ENCODE results near the gene CX3CR1.

Gene CX3CR1

DNA sequence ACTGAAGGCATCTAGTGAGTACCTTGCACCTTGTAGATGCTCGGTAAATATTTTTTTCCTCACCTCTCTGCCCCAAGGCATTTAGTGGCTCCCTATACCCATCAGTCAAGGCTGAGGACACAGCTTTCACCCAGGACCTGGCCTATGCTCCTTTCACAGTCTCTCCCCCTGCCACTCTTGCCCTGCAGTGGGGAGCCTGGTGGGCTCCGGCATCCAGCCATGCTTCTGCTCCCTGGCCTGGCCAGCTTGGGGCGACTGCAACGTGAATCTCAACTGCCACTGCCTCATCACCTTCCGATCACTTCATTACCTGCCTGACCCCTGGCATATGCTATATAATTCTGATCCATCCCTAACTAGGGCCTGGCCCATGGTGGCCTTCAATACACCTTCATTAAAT is 735 bp upstream of the CX3CR1 start:
- no peak for TF ChIP-seq POLR2AphosphoS5 (IDR thresholded peaks at IDR 0.05; ENCODE audit: low read depth, low read length)
- TF ChIP-seq FOXP2 (optimal IDR thresholded peaks at IDR 0.05; ENCODE audit: borderline replicate concordance, extremely low read depth, extremely low read length, insufficient read depth), result no peak
- TF ChIP-seq TAF1 (IDR thresholded peaks at IDR 0.05; ENCODE audit: borderline replicate concordance, insufficient read depth, low read length), result no peak

DNA sequence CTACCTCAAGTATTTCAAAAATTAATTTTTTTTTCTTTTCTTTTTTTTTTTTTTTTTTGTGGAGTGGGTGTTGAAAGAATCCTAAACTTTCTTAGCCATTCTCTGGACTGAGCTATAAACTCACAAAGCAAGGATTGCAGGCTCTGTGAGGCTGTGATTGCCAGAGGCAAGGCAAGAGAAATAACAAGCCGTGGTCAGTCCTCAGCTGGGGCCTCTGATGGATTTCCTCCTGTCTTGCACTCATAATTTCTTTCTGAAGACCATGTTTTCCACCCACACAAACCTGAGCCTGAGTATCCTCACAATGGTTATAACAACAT is 1.3 kb downstream of the CX3CR1 start:
- TF ChIP-seq TAF1 (IDR thresholded peaks at IDR 0.05; ENCODE audit: borderline replicate concordance, insufficient read depth, low read length) (no peak), POLR2AphosphoS5 (IDR thresholded peaks at IDR 0.05; ENCODE audit: low read depth, low read length) (no peak), FOXP2 (optimal IDR thresholded peaks at IDR 0.05; ENCODE audit: borderline replicate concordance, extremely low read depth, extremely low read length, insufficient read depth) (no peak), SIN3A (IDR thresholded peaks at IDR 0.05; ENCODE audit: borderline replicate concordance, insufficient read depth, low read length) (no peak)
- TF ChIP-seq, protein P1, sequence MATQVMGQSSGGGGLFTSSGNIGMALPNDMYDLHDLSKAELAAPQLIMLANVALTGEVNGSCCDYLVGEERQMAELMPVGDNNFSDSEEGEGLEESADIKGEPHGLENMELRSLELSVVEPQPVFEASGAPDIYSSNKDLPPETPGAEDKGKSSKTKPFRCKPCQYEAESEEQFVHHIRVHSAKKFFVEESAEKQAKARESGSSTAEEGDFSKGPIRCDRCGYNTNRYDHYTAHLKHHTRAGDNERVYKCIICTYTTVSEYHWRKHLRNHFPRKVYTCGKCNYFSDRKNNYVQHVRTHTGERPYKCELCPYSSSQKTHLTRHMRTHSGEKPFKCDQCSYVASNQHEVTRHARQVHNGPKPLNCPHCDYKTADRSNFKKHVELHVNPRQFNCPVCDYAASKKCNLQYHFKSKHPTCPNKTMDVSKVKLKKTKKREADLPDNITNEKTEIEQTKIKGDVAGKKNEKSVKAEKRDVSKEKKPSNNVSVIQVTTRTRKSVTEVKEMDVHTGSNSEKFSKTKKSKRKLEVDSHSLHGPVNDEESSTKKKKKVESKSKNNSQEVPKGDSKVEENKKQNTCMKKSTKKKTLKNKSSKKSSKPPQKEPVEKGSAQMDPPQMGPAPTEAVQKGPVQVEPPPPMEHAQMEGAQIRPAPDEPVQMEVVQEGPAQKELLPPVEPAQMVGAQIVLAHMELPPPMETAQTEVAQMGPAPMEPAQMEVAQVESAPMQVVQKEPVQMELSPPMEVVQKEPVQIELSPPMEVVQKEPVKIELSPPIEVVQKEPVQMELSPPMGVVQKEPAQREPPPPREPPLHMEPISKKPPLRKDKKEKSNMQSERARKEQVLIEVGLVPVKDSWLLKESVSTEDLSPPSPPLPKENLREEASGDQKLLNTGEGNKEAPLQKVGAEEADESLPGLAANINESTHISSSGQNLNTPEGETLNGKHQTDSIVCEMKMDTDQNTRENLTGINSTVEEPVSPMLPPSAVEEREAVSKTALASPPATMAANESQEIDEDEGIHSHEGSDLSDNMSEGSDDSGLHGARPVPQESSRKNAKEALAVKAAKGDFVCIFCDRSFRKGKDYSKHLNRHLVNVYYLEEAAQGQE (IDR thresholded peaks at IDR 0.05; ENCODE audit: insufficient read depth in 1 of 2, low read depth in 2 of 2, low read length in 2 of 2), result no peak

DNA sequence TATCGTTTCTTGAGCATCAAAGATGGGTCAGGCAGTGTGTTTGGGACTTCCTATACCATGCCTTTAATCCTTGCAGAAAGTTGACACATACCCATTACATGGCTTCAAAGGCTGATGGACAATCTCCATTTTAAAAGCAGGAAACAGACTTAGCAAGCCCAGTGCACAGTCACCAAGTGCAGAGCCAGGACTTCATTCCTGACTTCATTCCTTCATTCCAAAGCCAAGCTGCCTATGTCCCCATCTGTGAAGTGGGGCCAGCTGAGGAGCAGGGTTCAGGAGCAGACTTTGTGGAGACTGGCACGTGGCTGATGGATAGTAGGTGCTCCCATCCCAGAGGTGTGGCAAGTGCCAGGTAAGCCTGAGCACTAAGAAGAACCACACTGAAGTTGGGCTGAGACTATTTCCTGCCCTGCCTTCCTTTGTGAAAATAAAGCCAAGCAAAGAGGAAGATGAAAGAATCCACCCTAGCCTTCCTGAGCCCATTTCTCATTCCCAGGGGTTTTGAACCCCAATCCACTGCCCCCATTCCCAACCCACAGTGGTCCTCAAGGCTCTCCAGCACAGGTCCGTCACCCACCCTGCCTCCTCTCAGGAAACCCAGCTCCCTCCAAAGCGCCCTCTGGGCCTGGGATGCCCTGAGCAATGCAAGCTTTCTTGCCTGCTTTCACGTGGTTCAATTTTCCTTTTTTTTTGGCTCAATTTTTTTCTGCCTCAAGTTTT is 1.8 kb downstream of the CX3CR1 start:
- no peak for TF ChIP-seq TAF1 (IDR thresholded peaks at IDR 0.05; ENCODE audit: borderline replicate concordance, insufficient read depth, low read length)
- TF ChIP-seq FOXP2 (optimal IDR thresholded peaks at IDR 0.05; ENCODE audit: borderline replicate concordance, extremely low read depth, extremely low read length, insufficient read depth), result no peak
- TF ChIP-seq POLR2AphosphoS5 (IDR thresholded peaks at IDR 0.05; ENCODE audit: low read depth, low read length), result no peak
- TF ChIP-seq, protein P1 (IDR thresholded peaks at IDR 0.05; ENCODE audit: insufficient read depth in 1 of 2, low read depth in 2 of 2, low read length in 2 of 2), result no peak
- TF ChIP-seq SIN3A (IDR thresholded peaks at IDR 0.05; ENCODE audit: borderline replicate concordance, insufficient read depth, low read length), result no peak

DNA sequence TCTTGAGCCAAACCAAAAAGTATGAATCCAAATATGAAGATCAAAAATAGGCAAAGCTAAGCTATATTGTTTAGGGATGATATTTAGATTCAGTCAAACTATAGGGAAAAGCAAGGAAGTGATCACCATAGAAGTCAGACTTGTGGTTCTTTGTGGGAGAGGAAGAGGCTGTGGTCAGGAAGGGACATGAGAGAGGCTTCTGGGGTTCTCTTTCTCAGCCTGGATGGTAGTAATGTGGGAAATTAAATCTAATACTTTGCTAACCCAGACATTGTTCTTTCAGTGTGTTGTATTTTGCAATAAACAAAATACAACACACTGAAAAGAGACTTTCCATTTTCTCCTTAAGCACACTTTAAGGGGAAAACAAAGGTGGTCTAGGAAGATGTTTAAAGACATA is 3.1 kb downstream of the CX3CR1 start:
- TF ChIP-seq FOXP2 (optimal IDR thresholded peaks at IDR 0.05; ENCODE audit: borderline replicate concordance, extremely low read depth, extremely low read length, insufficient read depth) (no peak), TAF1 (IDR thresholded peaks at IDR 0.05; ENCODE audit: borderline replicate concordance, insufficient read depth, low read length) (no peak), POLR2AphosphoS5 (IDR thresholded peaks at IDR 0.05; ENCODE audit: low read depth, low read length) (no peak), SIN3A (IDR thresholded peaks at IDR 0.05; ENCODE audit: borderline replicate concordance, insufficient read depth, low read length) (no peak)
- TF ChIP-seq, protein P1 (IDR thresholded peaks at IDR 0.05; ENCODE audit: insufficient read depth in 1 of 2, low read depth in 2 of 2, low read length in 2 of 2), result no peak

DNA sequence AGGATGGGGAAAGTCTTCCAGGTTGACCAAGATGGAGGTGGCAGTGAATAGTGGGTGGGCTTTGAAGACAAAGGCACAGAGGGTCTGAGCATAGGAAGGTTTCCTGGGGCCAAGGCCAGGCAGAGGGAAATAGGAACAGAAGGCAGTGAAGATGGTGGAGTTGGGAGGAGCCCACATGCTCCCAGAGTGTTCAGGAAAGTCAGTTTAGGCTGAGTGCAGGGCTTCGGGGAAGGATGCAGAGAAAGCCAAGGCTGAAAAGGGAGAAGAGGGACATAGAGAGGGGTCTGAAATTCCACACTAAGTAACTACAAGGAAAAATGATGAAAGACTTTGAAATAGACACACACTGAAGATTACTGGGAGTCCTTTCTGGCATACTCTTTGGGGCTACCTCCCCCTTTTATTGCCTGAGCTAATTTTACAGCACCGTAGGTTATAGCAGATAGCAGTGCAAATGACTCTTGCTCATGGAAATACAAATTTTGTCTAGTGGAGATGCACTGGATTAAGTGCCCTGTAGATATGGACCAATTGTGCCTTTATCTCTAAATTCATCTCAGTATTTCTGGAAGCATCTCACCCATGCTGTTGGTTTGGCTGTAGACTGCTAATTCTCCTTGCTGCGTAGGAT is 3.8 kb downstream of the CX3CR1 start:
- TF ChIP-seq, protein P1 (IDR thresholded peaks at IDR 0.05; ENCODE audit: insufficient read depth in 1 of 2, low read depth in 2 of 2, low read length in 2 of 2), result no peak
- no peak for TF ChIP-seq TAF1 (IDR thresholded peaks at IDR 0.05; ENCODE audit: borderline replicate concordance, insufficient read depth, low read length)
- TF ChIP-seq POLR2AphosphoS5 (IDR thresholded peaks at IDR 0.05; ENCODE audit: low read depth, low read length), result no peak
- TF ChIP-seq FOXP2 (optimal IDR thresholded peaks at IDR 0.05; ENCODE audit: borderline replicate concordance, extremely low read depth, extremely low read length, insufficient read depth), result no peak
- TF ChIP-seq SIN3A (IDR thresholded peaks at IDR 0.05; ENCODE audit: borderline replicate concordance, insufficient read depth, low read length), result no peak

All from PFSK-1 (cell line).